D721Med (cell line): Measurements from ENCODE around the gene NARS2.

ENCODE experiments used
- DNase-seq: peaks from one replicate; pipeline ENCODE4 v3.0.0; 2011; ENCODE audit warnings: low spot score; ENCODE audit not compliant: insufficient read length
- FAIRE-seq: peaks from 2 replicates; lab custom pipeline; 2011; peaks lifted over from hg19 to GRCh38; lab: Jason Lieb, UNC
- CTCF ChIP-seq: IDR thresholded peaks from 2 replicates; pipeline ENCODE4 v1.5.1; 2012; ENCODE audit warnings: mild to moderate bottlenecking, control low read depth; ENCODE audit not compliant: insufficient read depth; ENCODE audit errors: missing control alignments

Gene NARS2

GRCh38 chr11:78420796-78421209 lies 153.9 kb downstream of the NARS2 start:
- no peak for FAIRE-seq

GRCh38 chr11:78420255-78420764 lies 154.4 kb downstream of the NARS2 start:
- peak; percentile 62 for TF ChIP-seq CTCF
- FAIRE-seq (no peak), DNase-seq (peak; percentile 29)

More at GRCh38 chr11:78420796-78421209, 153.9 kb downstream of the NARS2 start:
- TF ChIP-seq CTCF, result no peak
- DNase-seq, result no peak

GRCh38 chr11:78419327-78419726 lies 155.3 kb downstream of the NARS2 start:
- FAIRE-seq (no peak), DNase-seq (no peak)
- no peak for TF ChIP-seq CTCF

GRCh38 chr11:78418584-78419211 lies 156.0 kb downstream of the NARS2 start:
- TF ChIP-seq CTCF, result no peak
- FAIRE-seq, result no peak

GRCh38 chr11:78417888-78418583 lies 156.6 kb downstream of the NARS2 start:
- FAIRE-seq, result no peak
- no peak for TF ChIP-seq CTCF
- peak; percentile 51 for DNase-seq

More at GRCh38 chr11:78418584-78419211, 156.0 kb downstream of the NARS2 start:
- DNase-seq, result no peak

GRCh38 chr11:78417175-78417887 lies 157.3 kb downstream of the NARS2 start, which contains the start of gene GAB2:
Gene GAB2 (minus strand): TSS chr11:78417820. CDS start chr11:78417720, 100 bp downstream.
- no peak for TF ChIP-seq CTCF
- FAIRE-seq, result no peak
- no peak for DNase-seq
